ENCODE results near the gene MTARC1.

MTARC1 gene

DNA sequence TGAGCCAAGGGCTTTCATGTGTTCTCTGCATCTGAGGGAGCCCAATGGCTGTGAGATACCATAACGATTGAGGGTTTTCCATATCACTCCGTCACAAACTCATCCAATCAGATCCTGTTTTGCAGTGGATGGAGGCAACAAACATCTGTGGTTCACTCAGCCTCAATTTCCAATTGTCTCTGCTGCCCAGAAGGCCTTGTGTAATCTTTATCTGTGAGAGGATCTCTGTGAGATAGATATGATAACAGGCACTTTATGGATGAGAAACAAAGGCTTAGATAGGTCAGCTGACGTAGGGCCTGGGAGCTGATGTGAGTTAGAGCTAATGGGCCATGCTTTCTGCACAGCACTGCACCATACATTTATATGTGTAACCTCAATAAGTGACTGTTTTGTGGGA lies 3.3 kb upstream of the MTARC1 start:
- Histone ChIP-seq H3K36me3 (peaks cover 8% of the 10 kb centered on the region), H3K27me3 (ENCODE audit: insufficient read depth, low read depth, severe bottlenecking) (no peaks in the 10 kb centered on the region), H3K27ac (no peak overlapping the region), H3K9me3 (ENCODE audit: severe bottlenecking) (no peaks in the 10 kb centered on the region), H3K4me3 (ENCODE audit: low read depth, low read length) (no peak overlapping the region)
- TF ChIP-seq, protein P1, sequence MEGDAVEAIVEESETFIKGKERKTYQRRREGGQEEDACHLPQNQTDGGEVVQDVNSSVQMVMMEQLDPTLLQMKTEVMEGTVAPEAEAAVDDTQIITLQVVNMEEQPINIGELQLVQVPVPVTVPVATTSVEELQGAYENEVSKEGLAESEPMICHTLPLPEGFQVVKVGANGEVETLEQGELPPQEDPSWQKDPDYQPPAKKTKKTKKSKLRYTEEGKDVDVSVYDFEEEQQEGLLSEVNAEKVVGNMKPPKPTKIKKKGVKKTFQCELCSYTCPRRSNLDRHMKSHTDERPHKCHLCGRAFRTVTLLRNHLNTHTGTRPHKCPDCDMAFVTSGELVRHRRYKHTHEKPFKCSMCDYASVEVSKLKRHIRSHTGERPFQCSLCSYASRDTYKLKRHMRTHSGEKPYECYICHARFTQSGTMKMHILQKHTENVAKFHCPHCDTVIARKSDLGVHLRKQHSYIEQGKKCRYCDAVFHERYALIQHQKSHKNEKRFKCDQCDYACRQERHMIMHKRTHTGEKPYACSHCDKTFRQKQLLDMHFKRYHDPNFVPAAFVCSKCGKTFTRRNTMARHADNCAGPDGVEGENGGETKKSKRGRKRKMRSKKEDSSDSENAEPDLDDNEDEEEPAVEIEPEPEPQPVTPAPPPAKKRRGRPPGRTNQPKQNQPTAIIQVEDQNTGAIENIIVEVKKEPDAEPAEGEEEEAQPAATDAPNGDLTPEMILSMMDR (IDR thresholded peaks at IDR 0.05; ENCODE audit: low read depth, low read length) = no peak
- DNase-seq = no peak

DNA sequence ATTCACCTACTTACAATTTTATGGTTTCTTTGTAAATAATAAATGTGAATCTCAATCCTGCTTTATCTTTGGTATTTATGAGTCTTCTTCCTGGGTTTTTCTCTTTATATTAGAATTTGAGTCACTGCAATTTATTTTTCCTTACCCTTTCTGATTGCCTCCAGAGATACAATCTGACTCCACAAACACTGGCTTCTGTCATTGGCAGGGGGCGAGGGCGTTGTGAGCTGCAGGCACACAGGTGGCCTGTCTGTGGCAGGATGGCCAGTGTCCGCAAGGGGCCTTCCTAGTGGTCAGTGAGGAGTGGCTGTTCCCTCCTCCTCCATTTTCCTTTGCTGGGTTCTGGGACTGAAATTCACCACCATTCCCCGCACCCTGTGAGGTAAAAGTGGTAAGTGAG lies 2.0 kb upstream of the MTARC1 start:
- Histone ChIP-seq H3K9me3 (ENCODE audit: severe bottlenecking) (no peaks in the 10 kb centered on the region), H3K27me3 (ENCODE audit: insufficient read depth, low read depth, severe bottlenecking) (no peaks in the 10 kb centered on the region), H3K4me3 (ENCODE audit: low read depth, low read length) (no peak overlapping the region), H3K27ac (no peak overlapping the region), H3K36me3 (peaks cover 17% of the 10 kb centered on the region)
- DNase-seq = no peak
- TF ChIP-seq, protein P1 (IDR thresholded peaks at IDR 0.05; ENCODE audit: low read depth, low read length) = no peak

DNA sequence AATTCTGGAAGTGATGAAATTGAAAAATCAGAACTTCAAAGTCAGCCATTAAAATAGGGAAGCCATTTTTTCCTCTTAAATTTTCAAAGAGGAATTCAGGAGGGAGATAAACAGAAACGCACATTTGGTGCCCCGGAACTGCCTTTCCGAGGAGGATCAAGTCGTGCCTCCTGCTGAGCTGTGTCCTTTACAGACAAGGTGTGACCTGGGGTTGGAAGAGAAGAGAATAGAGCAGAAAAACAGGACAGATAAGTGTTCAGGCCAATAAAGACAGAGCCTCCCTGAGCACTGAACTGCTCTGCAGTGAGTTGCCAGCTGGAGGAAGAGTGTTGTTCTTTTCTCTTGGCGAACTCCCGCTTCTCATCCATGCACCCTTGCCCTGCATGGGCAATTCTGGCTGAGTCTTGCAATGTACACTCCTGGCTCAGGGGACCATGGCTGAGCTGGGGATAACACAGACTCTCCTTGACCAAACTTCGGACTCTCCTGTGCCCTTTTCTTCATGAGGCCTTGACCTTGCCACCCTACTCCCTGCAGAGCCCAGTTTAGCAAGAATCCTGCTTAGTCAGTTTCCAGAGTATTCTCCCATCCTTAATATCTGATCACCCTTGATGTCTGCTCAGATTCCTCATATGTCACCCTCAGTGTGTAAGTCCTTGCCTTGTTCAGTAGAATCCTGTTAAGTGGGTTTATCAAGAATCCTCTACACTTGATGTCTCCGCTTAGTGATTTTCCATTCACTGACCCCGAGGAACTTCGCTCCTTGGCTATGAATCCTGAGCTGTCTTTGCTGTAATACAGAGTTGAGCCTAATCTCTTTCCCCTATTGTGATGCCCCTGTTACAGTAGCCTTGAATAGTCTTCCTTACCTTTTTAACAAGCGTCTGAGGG lies 1.3 kb upstream of the MTARC1 start:
- Histone ChIP-seq H3K27ac (peak overlapping the region; percentile 89), H3K36me3 (peaks cover 17% of the 10 kb centered on the region), H3K9me3 (ENCODE audit: severe bottlenecking) (no peaks in the 10 kb centered on the region), H3K27me3 (ENCODE audit: insufficient read depth, low read depth, severe bottlenecking) (no peaks in the 10 kb centered on the region), H3K4me3 (ENCODE audit: low read depth, low read length) (no peak overlapping the region)
- TF ChIP-seq, protein P1 (IDR thresholded peaks at IDR 0.05; ENCODE audit: low read depth, low read length) = no peak
- DNase-seq = no peak

DNA sequence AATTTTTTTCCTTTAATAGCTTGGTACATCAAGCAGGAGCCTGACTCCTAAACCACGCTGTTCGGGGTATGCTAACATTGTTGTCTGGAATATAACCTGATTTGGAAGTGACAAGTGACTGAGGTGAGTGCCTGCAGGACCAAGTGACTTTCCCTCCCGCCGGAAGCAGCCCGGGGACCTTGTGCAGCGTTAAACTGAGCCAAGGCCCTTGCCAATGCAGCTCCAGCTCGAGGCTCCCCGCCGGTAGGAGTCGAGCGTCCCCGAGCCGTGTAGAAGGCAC lies 716 bp upstream of the MTARC1 start:
- peak overlapping the region; percentile 56 for H3K4me3 ChIP-seq (ENCODE audit: low read depth, low read length)
- no peak for DNase-seq
- H3K27me3 ChIP-seq (ENCODE audit: insufficient read depth, low read depth, severe bottlenecking) = no peaks in the 10 kb centered on the region
- peak overlapping the region; percentile 89 for H3K27ac ChIP-seq
- peaks cover 19% of the 10 kb centered on the region for H3K36me3 ChIP-seq
- H3K9me3 ChIP-seq (ENCODE audit: severe bottlenecking) = no peaks in the 10 kb centered on the region
- TF ChIP-seq, protein P1 (IDR thresholded peaks at IDR 0.05; ENCODE audit: low read depth, low read length) = no peak

DNA sequence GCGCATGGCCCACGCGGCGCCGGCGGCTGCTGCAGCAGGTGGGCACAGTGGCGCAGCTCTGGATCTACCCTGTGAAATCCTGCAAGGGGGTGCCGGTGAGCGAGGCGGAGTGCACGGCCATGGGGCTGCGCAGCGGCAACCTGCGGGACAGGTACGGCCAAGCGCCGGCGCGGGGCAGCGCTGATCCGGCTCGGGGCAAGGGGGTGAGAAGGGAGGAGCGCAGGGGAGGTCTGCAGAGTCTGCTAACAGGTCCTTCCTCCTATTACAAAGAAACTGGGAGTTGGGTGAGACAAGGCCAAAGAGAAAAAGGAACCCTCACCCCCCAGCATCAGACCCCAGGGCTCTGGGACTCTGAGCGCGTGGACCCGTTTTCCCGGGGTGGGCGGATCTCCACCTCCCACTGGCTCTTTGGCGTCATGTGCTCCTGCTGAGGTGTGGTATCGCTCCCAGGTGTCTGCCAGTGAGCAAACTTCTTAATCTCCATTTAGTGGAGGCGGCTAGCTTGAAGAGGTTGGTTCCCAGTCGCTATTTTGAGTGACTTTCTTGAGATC lies 431 bp downstream of the MTARC1 start:
- no peaks in the 10 kb centered on the region for H3K9me3 ChIP-seq (ENCODE audit: severe bottlenecking)
- no peaks in the 10 kb centered on the region for H3K27me3 ChIP-seq (ENCODE audit: insufficient read depth, low read depth, severe bottlenecking)
- peak; percentile 80 for DNase-seq
- H3K4me3 ChIP-seq (ENCODE audit: low read depth, low read length) = peak overlapping the region; percentile 56
- H3K27ac ChIP-seq = peak overlapping the region; percentile 89
- H3K36me3 ChIP-seq = peaks cover 31% of the 10 kb centered on the region
- TF ChIP-seq, protein P1 (IDR thresholded peaks at IDR 0.05; ENCODE audit: low read depth, low read length) = no peak

Measured in WERI-Rb-1 (cell line).